K562 (cell line): ENCODE data around the gene GRB10.

Source experiments
- EZH2 ChIP-seq: IDR thresholded peaks from 2 replicates; pipeline ENCODE4 v1.6.1; 2012; ENCODE audit warnings: low read depth, mild to moderate bottlenecking, inconsistent platforms, low read length, borderline replicate concordance
- HDAC2 ChIP-seq: fragments of 450-650 bp; IDR thresholded peaks from 2 replicates; pipeline ENCODE4 v1.6.1; 2016; ENCODE audit warnings: mild to moderate bottlenecking
- MAFF ChIP-seq: IDR thresholded peaks from 2 replicates; pipeline ENCODE4 v1.6.1; 2012; ENCODE audit warnings: low read length, improper control_type of control experiment
- POLR2A ChIP-seq: fragments of 450-650 bp; conservative IDR thresholded peaks from 2 replicates; pipeline ENCODE4 v1.6.1; 2016
- RFX5 ChIP-seq: IDR thresholded peaks from 2 replicates; pipeline ENCODE4 v1.6.1; 2011; ENCODE audit warnings: low read depth, mild to moderate bottlenecking, improper control_type of control experiment, low read length
- ZNF146 ChIP-seq: IDR thresholded peaks from one replicate; pipeline ENCODE4 v1.6.1; 2018; ENCODE audit warnings: missing compliant biosample characterization; ENCODE audit not compliant: unreplicated experiment
- TF ChIP-seq, protein P1 (sequence below): sonication (generic); formaldehyde crosslinking; IDR thresholded peaks from 2 replicates; pipeline ENCODE4 v1.8.0; 2022; ENCODE audit warnings: missing genetic modification reagents, mild to moderate bottlenecking, borderline replicate concordance
- TF ChIP-seq, protein P2 (sequence below), 3 experiments: IDR thresholded peaks in 2 of 3; conservative IDR thresholded peaks in 1 of 3; 2 replicates each; pipeline ENCODE4 v1.5.1; 2011 to 2012; ENCODE audit warnings: low read length in 3 of 3, mild to moderate bottlenecking in 3 of 3, control low read depth in 2 of 3, improper control_type of control experiment in 1 of 3, inconsistent platforms in 1 of 3, low read depth in 1 of 3, mixed read lengths in 1 of 3, moderate library complexity in 1 of 3; ENCODE audit not compliant: insufficient read depth in 2 of 3
- TF ChIP-seq, protein P3 (sequence below): sonication (generic); formaldehyde crosslinking; IDR thresholded peaks from 2 replicates; pipeline ENCODE4 v1.8.0; 2022; ENCODE audit warnings: missing genetic modification reagents, mild to moderate bottlenecking, borderline replicate concordance

DNA sequence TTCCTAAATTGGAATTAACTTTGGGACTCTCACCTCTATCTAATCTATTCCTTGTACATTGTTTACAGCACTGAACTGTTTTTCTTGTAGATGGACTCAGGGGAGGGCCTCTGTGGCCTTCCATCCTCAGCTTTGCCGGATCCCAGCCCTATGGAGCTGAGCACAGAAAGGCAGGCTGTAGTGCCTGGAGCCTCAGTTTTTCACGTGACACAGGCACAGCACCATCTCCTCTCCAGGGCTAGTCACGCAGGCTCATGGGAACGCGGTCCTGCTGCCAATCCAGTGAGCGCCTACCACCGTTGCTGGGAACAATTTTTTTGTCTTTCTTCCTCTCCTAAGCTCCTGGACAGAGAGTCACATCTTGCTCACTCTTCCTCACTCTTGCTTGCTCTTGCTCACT is 141.9 kb downstream of the GRB10 start:
- TF ChIP-seq, protein P1, sequence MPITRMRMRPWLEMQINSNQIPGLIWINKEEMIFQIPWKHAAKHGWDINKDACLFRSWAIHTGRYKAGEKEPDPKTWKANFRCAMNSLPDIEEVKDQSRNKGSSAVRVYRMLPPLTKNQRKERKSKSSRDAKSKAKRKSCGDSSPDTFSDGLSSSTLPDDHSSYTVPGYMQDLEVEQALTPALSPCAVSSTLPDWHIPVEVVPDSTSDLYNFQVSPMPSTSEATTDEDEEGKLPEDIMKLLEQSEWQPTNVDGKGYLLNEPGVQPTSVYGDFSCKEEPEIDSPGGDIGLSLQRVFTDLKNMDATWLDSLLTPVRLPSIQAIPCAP (CRISPR knock-in tag): no peak
- TF ChIP-seq, protein P2, sequence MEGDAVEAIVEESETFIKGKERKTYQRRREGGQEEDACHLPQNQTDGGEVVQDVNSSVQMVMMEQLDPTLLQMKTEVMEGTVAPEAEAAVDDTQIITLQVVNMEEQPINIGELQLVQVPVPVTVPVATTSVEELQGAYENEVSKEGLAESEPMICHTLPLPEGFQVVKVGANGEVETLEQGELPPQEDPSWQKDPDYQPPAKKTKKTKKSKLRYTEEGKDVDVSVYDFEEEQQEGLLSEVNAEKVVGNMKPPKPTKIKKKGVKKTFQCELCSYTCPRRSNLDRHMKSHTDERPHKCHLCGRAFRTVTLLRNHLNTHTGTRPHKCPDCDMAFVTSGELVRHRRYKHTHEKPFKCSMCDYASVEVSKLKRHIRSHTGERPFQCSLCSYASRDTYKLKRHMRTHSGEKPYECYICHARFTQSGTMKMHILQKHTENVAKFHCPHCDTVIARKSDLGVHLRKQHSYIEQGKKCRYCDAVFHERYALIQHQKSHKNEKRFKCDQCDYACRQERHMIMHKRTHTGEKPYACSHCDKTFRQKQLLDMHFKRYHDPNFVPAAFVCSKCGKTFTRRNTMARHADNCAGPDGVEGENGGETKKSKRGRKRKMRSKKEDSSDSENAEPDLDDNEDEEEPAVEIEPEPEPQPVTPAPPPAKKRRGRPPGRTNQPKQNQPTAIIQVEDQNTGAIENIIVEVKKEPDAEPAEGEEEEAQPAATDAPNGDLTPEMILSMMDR (IDR thresholded peaks at IDR 0.05 in 2 of 3, conservative IDR thresholded peaks at IDR 0.05 in 1 of 3; ENCODE audit: insufficient read depth in 2 of 3, low read depth in 1 of 3, low read length in 3 of 3): no peak
- TF ChIP-seq POLR2A: no peak
- no peak for TF ChIP-seq HDAC2
- TF ChIP-seq ZNF146 (CRISPR knock-in tag): no peak
- TF ChIP-seq RFX5: no peak
- TF ChIP-seq, protein P3, sequence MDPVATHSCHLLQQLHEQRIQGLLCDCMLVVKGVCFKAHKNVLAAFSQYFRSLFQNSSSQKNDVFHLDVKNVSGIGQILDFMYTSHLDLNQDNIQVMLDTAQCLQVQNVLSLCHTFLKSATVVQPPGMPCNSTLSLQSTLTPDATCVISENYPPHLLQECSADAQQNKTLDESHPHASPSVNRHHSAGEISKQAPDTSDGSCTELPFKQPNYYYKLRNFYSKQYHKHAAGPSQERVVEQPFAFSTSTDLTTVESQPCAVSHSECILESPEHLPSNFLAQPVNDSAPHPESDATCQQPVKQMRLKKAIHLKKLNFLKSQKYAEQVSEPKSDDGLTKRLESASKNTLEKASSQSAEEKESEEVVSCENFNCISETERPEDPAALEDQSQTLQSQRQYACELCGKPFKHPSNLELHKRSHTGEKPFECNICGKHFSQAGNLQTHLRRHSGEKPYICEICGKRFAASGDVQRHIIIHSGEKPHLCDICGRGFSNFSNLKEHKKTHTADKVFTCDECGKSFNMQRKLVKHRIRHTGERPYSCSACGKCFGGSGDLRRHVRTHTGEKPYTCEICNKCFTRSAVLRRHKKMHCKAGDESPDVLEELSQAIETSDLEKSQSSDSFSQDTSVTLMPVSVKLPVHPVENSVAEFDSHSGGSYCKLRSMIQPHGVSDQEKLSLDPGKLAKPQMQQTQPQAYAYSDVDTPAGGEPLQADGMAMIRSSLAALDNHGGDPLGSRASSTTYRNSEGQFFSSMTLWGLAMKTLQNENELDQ (CRISPR knock-in tag): no peak
- no peak for TF ChIP-seq MAFF
- TF ChIP-seq EZH2: no peak
